ENCODE measurements around the gene RAB3IL1. TPM values are rescaled to one million over a fixed set of nuclear protein-coding genes. Genes with fewer than 3 reads are reported as not detected.
"Not testable (repeated sequence)": the region's sequence is repeated elsewhere in the genome, so short reads cannot be mapped to it uniquely, and the experiment has no call there.

The RAB3IL1 gene
- total and polyA plus RNA-seq, 4 donors: 2.1 to 41.6 (median 5.4) TPM

- Histone ChIP-seq H3K9me3 (ENCODE audit: control insufficient read depth in 4 of 4, low read length in 3 of 4) (no peaks in the 10 kb centered on the region), H3K4me3 (ENCODE audit: low read depth in 1 of 3, low read length in 3 of 3) (no peak overlapping the region), H3K4me1 (ENCODE audit: control insufficient read depth in 4 of 4, insufficient read depth in 4 of 4, low read length in 3 of 4) (peaks cover 0 to 7% (median 6%) of the 10 kb centered on the region in 4 donors), H3K36me3 (ENCODE audit: control insufficient read depth in 4 of 4, insufficient read depth in 3 of 4, low read depth in 1 of 4, low read length in 3 of 4) (no peaks in the 10 kb centered on the region), H3K27ac (ENCODE audit: low read depth in 1 of 2, low read length in 2 of 2) (no peak overlapping the region), H3K27me3 (ENCODE audit: control insufficient read depth in 4 of 4, insufficient read depth in 4 of 4, low read length in 3 of 4) (no peaks in the 10 kb centered on the region), H3K9ac (ENCODE audit: low read depth in 1 of 2, low read length in 2 of 2) (no peak overlapping the region)
- DNase-seq (ENCODE audit: low spot score): no peak
- TF ChIP-seq RAD21 (IDR thresholded peaks at IDR 0.05) (no peak), EGR1 (IDR thresholded peaks at IDR 0.05; ENCODE audit: low read depth in 2 of 2) (no peak), YY1 (IDR thresholded peaks at IDR 0.05) (no peak), MAX (IDR thresholded peaks at IDR 0.05) (no peak), RXRA (IDR thresholded peaks at IDR 0.05) (no peak), CTCF (IDR thresholded peaks at IDR 0.05; ENCODE audit: low read depth, low read length, missing input control) (no peak), REST (IDR thresholded peaks at IDR 0.05) (no peak), NR2F2 (IDR thresholded peaks at IDR 0.05) (no peak), GABPA (IDR thresholded peaks at IDR 0.05 in 1 of 2, conservative IDR thresholded peaks at IDR 0.05 in 1 of 2) (no peak), SP1 (IDR thresholded peaks at IDR 0.05) (no peak), HNF4A (conservative IDR thresholded peaks at IDR 0.05) (no peak), TAF1 (conservative IDR thresholded peaks at IDR 0.05) (no peak)
- WGBS: 96% methylated on average over 9 of the region's 9 CpGs
Observed at GRCh38 chr11:61954106-61954850, 36.9 kb upstream of the RAB3IL1 start.

- not testable (repeated sequence) for H3K4me3 ChIP-seq (ENCODE audit: low read depth in 1 of 3, low read length in 3 of 3); H3K36me3 ChIP-seq (ENCODE audit: control insufficient read depth in 4 of 4, insufficient read depth in 3 of 4, low read depth in 1 of 4, low read length in 3 of 4); H3K9me3 ChIP-seq (ENCODE audit: control insufficient read depth in 4 of 4, low read length in 3 of 4); H3K9ac ChIP-seq (ENCODE audit: low read depth in 1 of 2, low read length in 2 of 2); H3K27me3 ChIP-seq (ENCODE audit: control insufficient read depth in 4 of 4, insufficient read depth in 4 of 4, low read length in 3 of 4); H3K4me1 ChIP-seq (ENCODE audit: control insufficient read depth in 4 of 4, insufficient read depth in 4 of 4, low read length in 3 of 4); DNase-seq (ENCODE audit: low spot score); H3K27ac ChIP-seq (ENCODE audit: low read depth in 1 of 2, low read length in 2 of 2)
- WGBS: 95% methylated on average over 5 of the region's 5 CpGs
Observed at GRCh38 chr11:61953632-61954031, 36.3 kb upstream of the RAB3IL1 start.

GRCh38 chr11:61952882-61953281, 35.5 kb upstream of the RAB3IL1 start:
- WGBS: 86% methylated on average over 3 of the region's 3 CpGs
- Histone ChIP-seq H3K9me3 (ENCODE audit: control insufficient read depth in 4 of 4, low read length in 3 of 4) (no peaks in the 10 kb centered on the region), H3K9ac (ENCODE audit: low read depth in 1 of 2, low read length in 2 of 2) (no peak overlapping the region), H3K4me1 (ENCODE audit: control insufficient read depth in 4 of 4, insufficient read depth in 4 of 4, low read length in 3 of 4) (peaks cover 0 to 8% (median 6%) of the 10 kb centered on the region in 4 donors), H3K36me3 (ENCODE audit: control insufficient read depth in 4 of 4, insufficient read depth in 3 of 4, low read depth in 1 of 4, low read length in 3 of 4) (no peaks in the 10 kb centered on the region), H3K27me3 (ENCODE audit: control insufficient read depth in 4 of 4, insufficient read depth in 4 of 4, low read length in 3 of 4) (no peaks in the 10 kb centered on the region), H3K4me3 (ENCODE audit: low read depth in 1 of 3, low read length in 3 of 3) (no peak overlapping the region), H3K27ac (ENCODE audit: low read depth in 1 of 2, low read length in 2 of 2) (no peak overlapping the region)
- no peak for DNase-seq (ENCODE audit: low spot score)
- no peak for TF ChIP-seq GABPA (IDR thresholded peaks at IDR 0.05 in 1 of 2, conservative IDR thresholded peaks at IDR 0.05 in 1 of 2)
